ENCODE data around the gene NANP. TPM values are rescaled to one million over a fixed set of nuclear protein-coding genes. Genes with fewer than 3 reads are reported as not detected.
"Not testable (repeated sequence)": the region's sequence is repeated elsewhere in the genome, so short reads cannot be mapped to it uniquely, and the experiment has no call there.

The NANP gene
- total RNA-seq, 1 donor from 2014 or later: 9.0 TPM

GRCh38 chr20:25605148-25605547 lies 18.7 kb downstream of the NANP start:
- DNase-seq: no peak

- no peak for DNase-seq
These were observed 19.2 kb downstream of the NANP start for GRCh38 chr20:25604611-25605010.

DNA sequence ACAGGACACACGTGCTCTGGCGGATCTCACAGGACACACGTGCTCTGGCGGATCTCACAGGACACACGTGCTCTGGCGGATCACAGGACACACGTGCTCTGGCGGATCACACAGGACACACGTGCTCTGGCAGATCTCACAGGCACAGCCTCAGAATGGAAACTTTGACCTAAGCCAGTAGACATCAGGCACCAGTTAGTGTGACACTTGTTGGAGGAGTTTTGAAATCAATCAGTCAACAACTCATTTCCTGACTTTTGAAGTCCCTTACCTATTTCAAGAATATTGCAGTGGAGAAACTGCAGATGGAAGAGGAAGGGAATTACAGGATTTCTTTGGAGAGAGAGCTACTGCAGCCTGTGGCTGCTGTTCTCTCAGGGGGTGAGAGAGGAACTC lies 20.9 kb downstream of the NANP start:
- not testable (repeated sequence) for DNase-seq

DNA sequence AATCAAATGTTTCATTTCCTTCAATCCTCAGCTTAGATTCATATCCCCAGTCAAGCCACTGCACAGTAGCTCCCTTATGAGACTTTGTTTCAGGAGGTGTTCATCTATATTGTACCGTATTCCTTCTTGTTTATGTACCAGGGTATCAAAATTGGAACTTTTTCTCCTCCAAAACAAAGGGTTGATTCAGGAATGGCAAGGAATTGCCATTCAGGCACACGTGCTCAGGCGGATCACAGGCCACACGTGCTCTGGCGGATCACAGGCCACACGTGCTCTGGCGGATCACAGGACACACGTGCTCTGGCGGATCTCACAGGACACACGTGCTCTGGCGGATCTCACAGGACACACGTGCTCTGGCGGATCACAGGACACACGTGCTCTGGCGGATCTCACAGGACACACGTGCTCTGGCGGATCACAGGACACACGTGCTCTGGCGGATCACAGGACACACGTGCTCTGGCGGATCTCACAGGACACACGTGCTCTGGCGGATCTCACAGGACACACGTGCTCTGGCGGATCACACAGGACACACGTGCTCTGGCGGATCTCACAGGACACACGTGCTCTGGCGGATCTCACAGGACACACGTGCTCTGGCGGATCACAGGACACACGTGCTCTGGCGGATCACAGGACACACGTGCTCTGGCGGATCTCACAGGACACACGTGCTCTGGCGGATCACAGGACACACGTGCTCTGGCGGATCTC lies 21.5 kb downstream of the NANP start:
- DNase-seq: not testable (repeated sequence)

DNA sequence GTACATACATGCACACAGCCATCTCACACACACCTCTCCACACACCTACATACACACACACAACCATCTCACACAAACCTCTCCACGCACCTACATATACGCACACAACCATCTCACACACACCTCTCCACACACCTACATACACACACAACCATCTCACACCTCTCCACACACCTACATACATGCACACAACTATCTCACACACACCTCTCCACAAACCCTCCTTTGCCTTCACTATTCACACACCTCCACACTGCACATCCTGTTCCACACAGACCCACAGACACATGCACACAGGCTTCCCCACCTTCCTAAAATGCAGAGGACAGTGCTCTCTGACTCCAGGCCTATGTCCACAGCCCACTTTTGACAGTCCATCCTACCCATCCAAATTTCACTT lies 22.2 kb downstream of the NANP start:
- no peak for DNase-seq

- DNase-seq: no peak
These were observed 23.2 kb downstream of the NANP start for GRCh38 chr20:25600632-25601031.

GRCh38 chr20:25592135-25592852 lies 31.5 kb downstream of the NANP start:
- DNase-seq: no peak

DNA sequence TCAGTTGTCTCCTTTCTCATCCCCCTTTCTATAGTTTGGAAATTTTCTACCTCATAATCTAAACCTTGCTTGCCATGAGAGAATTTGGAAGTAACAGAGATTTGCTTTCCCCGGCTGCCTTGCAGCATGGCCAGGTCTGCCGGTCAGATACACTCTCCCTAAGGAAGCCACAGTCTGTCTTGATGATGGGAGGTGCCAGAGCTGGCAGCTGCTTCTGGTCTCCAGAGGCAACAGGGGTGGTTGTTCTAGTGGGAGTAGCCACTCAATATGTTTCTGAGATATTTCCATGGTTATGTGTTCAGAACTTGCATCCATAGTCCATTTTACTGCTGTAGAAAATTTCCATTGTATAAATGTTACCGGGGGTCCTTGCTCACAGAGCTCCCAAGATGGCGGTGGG lies 33.0 kb downstream of the NANP start:
- DNase-seq: not testable (repeated sequence)

DNA sequence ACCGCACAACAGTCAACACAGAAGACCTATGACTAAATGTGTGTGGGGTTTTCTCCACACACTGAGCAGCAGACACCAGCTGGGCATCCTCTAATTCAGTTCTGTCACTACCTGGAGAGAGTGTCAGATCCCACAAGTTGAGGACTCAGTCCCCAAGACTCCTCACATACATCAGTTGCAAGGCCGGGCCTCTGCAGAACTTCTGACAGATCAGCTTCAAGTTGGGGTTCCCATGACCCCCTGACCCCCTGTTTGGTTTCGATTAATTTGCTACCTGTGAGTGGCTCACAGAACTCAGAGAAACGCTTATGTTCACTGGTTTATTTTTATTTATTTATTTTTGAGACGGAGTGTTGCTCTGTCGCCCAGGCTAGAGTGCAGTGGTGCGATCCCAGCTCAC lies 35.3 kb downstream of the NANP start:
- DNase-seq: no peak

DNA sequence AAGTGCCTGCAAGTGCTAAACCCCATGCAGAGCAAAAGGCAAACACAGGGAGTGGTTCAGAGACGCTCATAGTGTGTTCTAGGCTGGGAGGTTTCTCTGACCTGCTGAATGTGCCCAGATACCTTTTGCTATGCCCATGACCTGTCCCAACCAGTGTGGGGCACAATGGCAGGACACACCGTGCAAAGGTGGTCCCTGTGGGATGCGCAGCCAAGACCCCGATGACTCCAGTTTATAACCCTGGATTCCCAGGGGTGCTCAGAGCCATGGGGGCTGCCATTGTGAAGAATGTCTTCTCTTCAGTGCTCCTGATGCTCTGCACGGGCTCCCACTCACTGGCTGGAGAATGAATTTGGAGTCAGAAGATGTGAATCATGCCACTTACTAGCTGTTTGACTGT lies 36.3 kb downstream of the NANP start:
- no peak for DNase-seq

DNA sequence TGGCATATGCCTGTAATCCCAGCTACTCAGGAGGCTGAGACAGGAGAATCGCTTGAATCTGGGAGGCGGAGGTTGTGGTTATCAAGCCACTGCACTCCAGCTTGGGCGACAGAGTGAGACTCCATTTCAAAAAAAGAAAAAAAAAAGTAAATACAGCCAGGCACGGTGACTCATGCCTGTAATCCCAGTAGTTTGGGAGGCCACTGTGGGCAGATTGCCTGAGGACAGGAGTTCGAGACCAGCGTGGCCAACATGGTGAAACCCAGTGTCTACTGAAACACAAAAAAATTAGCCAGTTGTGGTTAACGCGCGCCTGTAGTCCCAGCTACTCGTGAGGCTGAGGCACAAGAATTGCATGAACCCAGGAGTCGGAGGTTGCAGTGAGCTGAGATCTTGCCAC lies 36.9 kb downstream of the NANP start:
- no peak for DNase-seq

DNA sequence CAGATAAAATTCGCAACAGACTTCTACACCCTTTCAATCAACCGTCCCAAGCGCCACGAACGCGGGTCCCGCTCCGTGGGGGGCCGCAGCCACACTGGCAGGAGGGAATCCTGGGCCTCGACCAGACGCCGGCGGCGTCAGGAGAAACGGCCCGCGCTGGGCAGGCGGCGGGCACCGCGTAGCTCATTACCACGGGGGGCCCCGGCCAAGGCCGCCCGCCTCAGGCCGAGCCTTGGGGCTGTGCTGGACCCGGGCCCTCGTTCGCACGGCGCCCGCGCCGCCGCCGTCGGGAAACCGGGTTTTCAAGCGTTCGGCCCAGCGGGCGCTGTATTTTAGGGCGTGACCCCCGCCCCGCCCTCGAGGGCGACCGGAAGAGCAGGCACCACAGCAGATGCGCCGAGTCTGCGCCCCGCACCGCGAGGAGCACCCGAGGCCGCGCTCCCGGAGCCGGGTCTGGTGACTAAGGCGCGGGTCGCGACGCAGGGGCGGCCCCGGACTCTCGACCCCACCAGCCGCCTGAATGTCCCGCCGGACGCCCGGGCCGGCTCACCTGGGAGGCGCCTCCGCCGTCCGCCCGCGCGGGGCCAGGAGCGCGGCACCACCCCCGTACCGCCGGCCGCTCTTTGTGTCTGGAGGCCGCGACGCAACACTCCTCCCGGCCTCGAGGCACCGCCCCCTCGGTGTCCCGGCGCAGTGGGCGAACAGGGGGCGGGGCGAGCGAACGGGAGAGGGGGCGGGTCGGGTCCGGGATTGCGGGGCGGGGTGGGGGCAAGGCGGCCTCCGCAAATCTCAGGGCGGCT lies 38.7 kb downstream of the NANP start, which contains the start of gene NINL:
Gene NINL, minus strand, starts transcription at position 627 of the 800 bp plus-strand sequence. CDS start 58,944 bp downstream, outside the sequence.
- peak; percentile 4 for DNase-seq

DNA sequence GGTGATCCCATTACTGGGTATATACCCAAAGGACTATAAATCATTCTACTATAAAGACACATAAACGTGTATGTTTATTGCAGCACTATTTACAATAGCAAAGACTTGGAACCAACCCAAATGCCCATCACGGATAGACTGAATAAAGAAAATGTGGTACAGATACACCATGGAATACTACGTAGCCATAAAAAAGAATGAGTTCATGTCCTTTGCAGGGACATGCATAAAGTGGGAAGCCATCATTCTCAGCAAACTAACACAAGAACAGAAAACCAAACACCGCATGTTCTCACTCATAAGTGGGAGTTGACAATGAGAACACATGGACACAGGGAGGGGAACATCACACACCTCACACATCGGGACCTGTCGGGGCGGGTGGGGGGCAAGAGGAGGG lies 40.2 kb downstream of the NANP start:
- not testable (repeated sequence) for DNase-seq

GRCh38 chr20:25580711-25581110 lies 43.1 kb downstream of the NANP start:
- DNase-seq: no peak

DNA sequence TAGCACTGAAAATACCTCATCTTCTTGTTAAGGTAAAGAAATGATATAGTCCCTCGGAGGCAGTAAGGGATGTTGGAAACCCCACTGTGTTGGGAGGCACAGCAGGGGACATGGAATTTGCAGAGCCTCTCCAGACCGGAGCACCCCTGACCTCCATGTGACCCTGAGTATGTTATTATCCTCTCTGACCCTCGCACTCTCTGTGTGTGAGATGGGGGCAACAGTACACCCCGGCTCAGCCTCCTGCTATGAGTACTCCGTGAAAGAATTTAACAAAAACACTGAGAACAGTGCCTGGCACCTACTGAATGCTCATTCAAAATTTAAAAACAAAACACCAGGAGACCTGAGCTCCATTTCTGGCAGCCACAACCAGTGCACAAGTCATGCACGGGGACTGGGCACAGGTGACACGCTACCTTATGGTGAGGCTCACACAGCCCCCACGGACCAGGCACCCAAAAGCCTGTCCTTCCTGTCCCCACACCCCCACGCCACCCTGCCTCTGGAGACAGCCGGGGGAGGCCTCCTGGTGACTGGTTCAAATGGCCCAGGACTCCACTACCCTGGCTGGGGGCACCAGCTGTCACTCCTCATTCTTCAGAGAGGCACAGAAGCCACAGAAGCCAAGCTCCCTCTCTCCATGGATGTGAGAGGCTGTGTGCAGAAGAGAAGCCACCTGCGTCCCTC lies 44.6 kb downstream of the NANP start:
- no peak for DNase-seq

GRCh38 chr20:25576783-25577530 lies 46.9 kb downstream of the NANP start:
- no peak for DNase-seq

GRCh38 chr20:25574411-25574810 lies 49.4 kb downstream of the NANP start:
- DNase-seq: no peak

GRCh38 chr20:25573288-25574251 lies 50.2 kb downstream of the NANP start:
- DNase-seq: no peak

DNA sequence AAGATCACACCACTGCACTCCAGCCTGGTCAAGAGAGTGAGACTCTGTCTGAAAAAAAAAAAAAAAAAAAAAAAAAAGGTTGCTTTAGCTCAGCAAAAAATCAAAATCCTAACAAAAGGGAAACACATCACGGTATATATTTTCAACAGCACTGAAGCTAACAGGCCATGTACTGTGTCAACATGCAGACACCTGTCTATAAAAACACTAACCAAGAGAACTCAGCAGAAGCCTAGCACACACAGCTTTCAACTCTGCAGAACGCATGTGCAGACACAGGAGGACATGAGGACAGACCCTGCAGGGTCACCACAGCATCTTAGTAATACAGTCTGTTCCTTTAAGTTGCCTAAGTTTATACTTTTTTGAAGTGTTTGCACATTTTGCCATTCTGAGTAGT lies 52.0 kb downstream of the NANP start:
- no peak for DNase-seq

- DNase-seq: no peak
These were observed 52.6 kb downstream of the NANP start for GRCh38 chr20:25571240-25571639.
